AG04449 (cell line): Measurements from ENCODE around the gene SOX18.

Experiments used
- CTCF ChIA-PET: fragments of 350-600 bp; formaldehyde crosslinking; extraction: SDS; loops from one replicate; lab custom pipeline; 2021; ENCODE audit warnings: antibody characterized with exemption; lab: Yijun Ruan, JAX
- POLR2A ChIA-PET: fragments of 400-600, 350-600 bp; formaldehyde crosslinking; extraction: SDS; loops from one replicate; lab custom pipeline; 2020; ENCODE audit warnings: antibody characterized with exemption, inconsistent platforms; lab: Yijun Ruan, JAX
- DNase-seq: peaks from one replicate; pipeline ENCODE4 v3.0.0-alpha.2; 2010; ENCODE audit warnings: low read depth, low spot score
- H3K4me3 ChIP-seq: 2 replicates; pipeline ENCODE4 v1.5.1; 2011; ENCODE audit warnings: low read depth, mild to moderate bottlenecking, control low read depth, low read length
- TF ChIP-seq, protein P1 (sequence below): IDR thresholded peaks from one replicate; pipeline ENCODE4 v1.5.1; 2011; ENCODE audit warnings: mild to moderate bottlenecking, moderate library complexity, low read length, control low read depth, inconsistent platforms; ENCODE audit not compliant: insufficient read depth; ENCODE audit errors: missing control alignments

SOX18 gene

DNA sequence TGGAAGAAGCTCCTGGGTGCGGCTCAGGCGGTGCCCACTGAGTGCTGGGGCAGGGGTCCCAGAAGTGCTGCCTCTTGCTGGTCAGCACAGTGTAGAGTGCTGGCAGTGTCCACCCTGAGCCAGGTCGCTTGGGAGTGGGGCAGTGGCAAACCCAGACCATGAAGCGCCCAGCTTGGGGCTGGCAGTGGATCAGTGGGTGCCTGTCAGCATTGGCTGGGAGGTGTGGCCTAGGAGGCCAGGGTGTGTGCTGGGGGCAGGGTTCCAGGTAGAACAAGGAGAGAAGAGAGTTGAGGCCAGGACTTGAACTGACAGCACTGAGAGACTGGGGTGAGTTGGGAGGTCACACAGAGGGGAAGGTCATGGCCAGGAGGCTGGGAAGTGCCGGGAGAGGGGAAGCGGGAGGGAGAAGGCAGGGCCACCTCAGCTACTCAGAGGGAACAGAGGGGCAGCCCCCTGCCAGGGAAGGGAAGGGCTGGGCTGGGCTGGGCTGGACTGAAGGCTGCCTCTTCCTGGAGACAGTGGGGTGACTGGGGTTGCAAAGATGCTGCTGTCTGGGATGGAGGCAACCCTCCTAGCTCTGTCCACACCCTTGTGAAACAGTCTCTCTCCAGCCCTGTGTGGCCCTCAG is 17.7 kb upstream of the SOX18 start:
- ChIA-PET CTCF (interaction anchor here (1.0 to 2.1 kb wide), 4 partner anchors 8 to 16 kb away, joined by 3 to 6 read pairs (median 4); partner anchors contain the start of genes LKAAEAR1, OPRL1 and RGS19), POLR2A (interaction anchor here (0.8 kb wide), 1 partner anchor 94 kb away, joined by 3 read pairs; no protein-coding TSS in a partner anchor)
- H3K4me3 ChIP-seq: no peak overlapping the region
- TF ChIP-seq, protein P1, sequence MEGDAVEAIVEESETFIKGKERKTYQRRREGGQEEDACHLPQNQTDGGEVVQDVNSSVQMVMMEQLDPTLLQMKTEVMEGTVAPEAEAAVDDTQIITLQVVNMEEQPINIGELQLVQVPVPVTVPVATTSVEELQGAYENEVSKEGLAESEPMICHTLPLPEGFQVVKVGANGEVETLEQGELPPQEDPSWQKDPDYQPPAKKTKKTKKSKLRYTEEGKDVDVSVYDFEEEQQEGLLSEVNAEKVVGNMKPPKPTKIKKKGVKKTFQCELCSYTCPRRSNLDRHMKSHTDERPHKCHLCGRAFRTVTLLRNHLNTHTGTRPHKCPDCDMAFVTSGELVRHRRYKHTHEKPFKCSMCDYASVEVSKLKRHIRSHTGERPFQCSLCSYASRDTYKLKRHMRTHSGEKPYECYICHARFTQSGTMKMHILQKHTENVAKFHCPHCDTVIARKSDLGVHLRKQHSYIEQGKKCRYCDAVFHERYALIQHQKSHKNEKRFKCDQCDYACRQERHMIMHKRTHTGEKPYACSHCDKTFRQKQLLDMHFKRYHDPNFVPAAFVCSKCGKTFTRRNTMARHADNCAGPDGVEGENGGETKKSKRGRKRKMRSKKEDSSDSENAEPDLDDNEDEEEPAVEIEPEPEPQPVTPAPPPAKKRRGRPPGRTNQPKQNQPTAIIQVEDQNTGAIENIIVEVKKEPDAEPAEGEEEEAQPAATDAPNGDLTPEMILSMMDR: no peak
- DNase-seq: no peak

DNA sequence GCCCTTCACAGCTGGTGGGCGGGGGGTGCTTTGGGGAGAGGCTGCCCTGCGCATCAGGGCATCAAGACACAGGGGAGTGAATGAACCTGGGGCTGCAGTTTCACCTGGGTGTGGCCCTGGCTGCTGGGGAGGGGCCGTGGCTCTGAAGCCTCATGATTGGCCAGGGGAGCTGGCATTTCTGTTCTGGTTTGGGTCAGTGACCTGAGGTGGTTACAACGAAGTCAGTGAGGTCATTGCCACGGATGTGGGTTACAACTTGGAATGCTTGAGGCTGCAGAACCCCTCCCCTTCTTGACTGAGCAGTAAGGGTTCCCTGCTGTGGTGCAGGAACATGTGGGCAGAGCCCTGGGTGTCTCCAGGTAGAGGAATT is 16.5 kb upstream of the SOX18 start:
- CTCF ChIA-PET: interaction anchor here (0.8 to 1.6 kb wide), 5 partner anchors 8 to 55 kb away, joined by 3 to 4 read pairs (median 3); partner anchors contain the start of gene LKAAEAR1
- TF ChIP-seq, protein P1: no peak
- no peak overlapping the region for H3K4me3 ChIP-seq
- no peak for DNase-seq
- POLR2A ChIA-PET: interaction anchor here (1.0 kb wide), 1 partner anchor 14 kb away, joined by 3 read pairs; the partner anchor contains the start of genes OPRL1 and RGS19

DNA sequence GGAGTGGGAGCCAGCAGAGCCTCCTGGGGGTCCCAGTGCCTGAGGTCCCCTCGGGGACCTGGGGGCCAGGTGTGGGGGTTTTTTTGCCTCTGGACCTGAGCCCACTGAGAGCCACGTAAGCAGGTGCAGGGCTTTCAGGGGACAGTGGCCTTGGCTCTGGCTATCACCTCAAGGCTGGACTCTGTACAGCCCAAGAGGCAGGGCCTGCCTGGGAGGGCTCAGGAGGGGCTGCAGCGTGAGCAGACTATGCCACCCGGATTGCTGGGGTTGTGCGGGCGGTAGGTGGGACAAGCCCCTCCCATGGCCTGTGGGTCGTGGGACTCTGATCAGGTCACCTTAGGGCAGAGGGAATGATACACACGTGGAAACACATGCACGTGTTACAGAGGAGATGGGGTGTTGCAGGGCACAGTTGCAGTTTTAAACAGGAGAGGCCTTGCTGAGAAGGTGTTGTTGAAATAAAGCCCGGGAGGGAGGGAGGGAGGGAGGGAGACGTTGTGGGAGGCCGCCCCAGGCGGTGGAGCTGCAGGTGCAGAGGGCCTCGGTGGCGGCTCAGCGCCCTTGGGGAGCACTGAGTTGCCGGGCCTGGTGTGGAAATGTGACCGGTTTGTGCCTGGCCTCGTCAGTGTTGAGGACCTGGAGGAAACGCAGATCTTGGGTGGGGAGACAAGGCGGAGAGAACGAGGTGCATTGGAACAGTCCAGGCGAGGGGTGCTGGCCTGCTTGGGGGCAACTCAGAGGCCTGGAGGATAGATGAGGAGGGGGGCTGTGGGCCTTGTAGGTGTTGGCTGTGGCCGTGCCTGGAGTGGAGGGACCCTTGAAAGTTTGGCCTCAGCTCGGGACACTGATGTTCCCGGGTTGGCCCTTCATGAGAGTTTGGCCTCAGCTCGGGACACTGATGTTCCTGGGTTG is 15.9 kb upstream of the SOX18 start:
- CTCF ChIA-PET: interaction anchor here (0.9 to 1.9 kb wide), 6 partner anchors 17 to 56 kb away, joined by 3 to 10 read pairs (median 3); partner anchors contain the start of gene LKAAEAR1
- no peak for DNase-seq
- TF ChIP-seq, protein P1: no peak
- H3K4me3 ChIP-seq: no peak overlapping the region
- POLR2A ChIA-PET: interaction anchor here (1.0 kb wide), 1 partner anchor 14 kb away, joined by 3 read pairs; the partner anchor contains the start of genes OPRL1 and RGS19

DNA sequence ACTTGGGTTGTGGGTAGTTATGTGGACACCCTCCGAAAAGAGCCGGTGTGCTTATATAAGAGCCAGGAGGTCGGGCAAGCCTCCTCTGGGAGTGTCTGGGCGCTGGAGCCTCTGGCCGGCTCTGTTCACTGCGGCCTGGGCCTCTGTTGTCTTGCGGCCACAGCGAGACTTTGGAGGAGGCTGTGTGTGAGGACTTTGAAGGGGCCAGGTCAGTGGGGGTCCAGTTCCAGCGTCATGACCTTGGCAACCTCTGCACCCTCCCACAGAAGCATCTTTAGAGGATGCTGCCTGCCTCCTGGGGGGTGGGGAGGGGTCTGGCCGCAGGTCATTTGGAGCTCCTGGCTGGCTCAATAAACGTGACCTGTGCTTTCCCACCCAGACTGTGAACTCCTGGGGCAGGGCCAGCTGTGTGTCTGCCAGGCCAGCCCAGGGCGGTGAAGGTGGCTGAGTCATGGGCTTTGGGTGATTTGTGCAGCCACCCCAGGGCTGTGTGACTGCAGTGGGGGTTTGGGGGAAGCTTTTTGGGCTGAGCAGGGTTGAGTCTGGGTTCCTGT is 14.8 kb upstream of the SOX18 start:
- POLR2A ChIA-PET: interaction anchor here (0.5 to 0.6 kb wide), 2 partner anchors 124 to 539 kb away, joined by 3 to 4 read pairs; no protein-coding TSS in a partner anchor
- H3K4me3 ChIP-seq: peak overlapping the region; percentile 84
- TF ChIP-seq, protein P1: no peak
- DNase-seq: no peak
- CTCF ChIA-PET: interaction anchor here (0.6 to 1.9 kb wide), 6 partner anchors 17 to 56 kb away, joined by 3 to 10 read pairs (median 3); no protein-coding TSS in a partner anchor

DNA sequence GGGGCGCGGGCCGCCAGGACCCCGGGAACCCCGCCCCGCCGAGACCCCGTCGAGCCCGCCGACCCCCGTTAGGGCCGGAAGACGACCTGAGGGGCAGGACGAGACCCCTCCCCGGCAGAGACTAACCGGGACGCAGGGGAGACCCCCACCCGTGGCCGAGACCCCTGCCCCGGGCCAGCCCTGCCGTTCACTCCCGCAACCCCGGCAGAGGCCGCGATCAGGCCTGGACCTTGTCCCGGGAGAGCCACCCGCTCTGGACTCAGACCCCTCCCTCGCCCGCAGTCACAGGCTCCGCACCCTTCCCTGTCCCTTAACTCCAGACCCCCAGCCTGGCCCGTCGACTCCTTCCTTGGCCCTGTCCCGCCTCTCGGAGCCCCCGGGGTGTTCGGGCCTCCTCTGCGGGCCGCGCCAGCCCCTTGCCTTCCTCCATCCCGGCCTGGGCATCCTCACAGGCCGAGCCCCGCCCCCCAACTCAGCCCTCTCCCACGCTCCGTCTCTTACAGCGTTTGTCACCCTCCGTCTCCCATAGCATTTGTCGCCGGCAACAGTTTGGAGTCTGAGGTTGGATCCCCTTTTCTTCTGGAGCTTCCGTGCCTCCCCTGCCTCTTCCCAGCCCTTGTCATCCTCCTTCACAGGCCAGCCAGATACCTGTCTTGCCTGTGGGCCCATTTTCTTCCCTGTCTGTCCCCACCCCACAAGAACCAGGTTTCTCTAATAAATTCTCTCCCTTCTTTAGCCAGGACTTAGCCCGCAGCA is 14.1 kb upstream of the SOX18 start:
- peak overlapping the region; percentile 84 for H3K4me3 ChIP-seq
- TF ChIP-seq, protein P1: no peak
- ChIA-PET CTCF (interaction anchor here (0.6 to 7.3 kb wide), 7 partner anchors 10 to 83 kb away, joined by 3 to 54 read pairs (median 4); partner anchors contain the start of gene LKAAEAR1), POLR2A (interaction anchor here (0.5 to 1.5 kb wide), 9 partner anchors 8 to 538 kb away, joined by 3 to 6 read pairs (median 3); no protein-coding TSS in a partner anchor)
- DNase-seq: no peak
